Measurements from ENCODE around the gene PGLYRP4.
"Not testable (repeated sequence)": the region's sequence is repeated elsewhere in the genome, so short reads cannot be mapped to it uniquely, and the experiment has no call there.

PGLYRP4 gene

DNA sequence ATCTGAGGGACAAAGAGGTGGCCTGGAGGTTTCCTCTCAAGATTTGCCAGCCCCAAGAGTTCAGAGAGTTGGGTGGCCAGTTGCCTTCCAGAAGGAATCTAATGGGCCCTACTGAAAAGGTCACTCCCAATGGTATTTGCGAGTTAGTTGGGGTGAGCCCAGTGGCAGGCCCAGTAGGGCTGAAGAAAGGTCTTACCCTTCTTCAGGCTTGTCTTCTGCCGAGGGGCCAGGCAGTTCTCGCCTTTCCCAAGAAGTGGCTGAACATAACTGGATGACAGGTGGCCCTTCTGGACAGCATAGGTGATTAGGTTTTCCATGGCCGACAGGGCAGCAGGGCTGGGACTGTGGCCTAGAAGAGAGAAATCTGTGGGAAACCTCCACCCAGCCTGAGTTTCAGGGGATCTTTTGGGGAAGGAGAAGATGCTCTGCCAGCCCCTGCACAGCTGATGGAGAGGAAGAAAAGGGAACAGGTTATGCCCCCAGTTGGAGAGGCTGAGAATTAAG, 7.2 kb downstream of the PGLYRP4 start:
- DNase-seq (ENCODE audit: low read depth in 2 of 3, low spot score in 2 of 3): no peak

DNA sequence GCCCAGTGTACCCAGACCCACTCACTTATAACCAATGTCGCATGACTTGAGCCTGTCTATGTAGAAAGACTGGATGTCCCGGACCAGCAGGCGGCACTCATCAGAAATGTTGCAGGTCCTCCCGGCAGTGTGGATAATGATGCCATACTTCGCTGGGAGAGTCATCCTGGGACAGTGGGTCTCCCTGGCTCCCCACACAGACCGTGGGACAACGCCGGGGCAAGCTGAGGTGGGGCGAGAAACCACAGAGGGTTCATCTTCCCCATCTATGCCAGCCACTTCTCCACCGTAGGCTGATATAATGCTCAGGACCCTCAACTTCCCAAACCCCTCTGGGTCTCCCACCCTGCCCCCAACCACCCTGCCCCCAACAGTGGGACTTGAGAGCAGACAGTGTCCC, 8.3 kb downstream of the PGLYRP4 start:
- DNase-seq (ENCODE audit: low read depth in 2 of 3, low spot score in 2 of 3): no peak

DNA sequence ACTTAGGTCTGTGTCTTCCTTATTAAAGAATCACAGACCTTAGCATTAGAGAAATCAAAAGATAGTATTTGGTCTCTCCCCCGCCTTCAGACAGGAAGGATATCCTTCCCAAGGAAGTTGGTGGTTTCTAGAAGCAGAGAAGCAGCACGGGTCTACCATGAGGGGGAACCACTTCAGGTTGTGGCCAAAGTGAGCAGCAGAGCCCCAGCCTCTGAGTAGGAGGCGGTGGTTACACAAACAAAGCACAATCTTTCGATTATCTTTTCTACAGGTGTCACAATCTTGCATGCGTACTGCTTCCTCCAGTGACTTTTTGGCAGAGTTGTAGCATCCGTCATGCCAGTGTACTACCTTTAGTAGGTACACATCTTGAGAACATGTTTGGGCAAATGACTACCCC, 8.8 kb downstream of the PGLYRP4 start:
- no peak for DNase-seq (ENCODE audit: low read depth in 2 of 3, low spot score in 2 of 3)

DNA sequence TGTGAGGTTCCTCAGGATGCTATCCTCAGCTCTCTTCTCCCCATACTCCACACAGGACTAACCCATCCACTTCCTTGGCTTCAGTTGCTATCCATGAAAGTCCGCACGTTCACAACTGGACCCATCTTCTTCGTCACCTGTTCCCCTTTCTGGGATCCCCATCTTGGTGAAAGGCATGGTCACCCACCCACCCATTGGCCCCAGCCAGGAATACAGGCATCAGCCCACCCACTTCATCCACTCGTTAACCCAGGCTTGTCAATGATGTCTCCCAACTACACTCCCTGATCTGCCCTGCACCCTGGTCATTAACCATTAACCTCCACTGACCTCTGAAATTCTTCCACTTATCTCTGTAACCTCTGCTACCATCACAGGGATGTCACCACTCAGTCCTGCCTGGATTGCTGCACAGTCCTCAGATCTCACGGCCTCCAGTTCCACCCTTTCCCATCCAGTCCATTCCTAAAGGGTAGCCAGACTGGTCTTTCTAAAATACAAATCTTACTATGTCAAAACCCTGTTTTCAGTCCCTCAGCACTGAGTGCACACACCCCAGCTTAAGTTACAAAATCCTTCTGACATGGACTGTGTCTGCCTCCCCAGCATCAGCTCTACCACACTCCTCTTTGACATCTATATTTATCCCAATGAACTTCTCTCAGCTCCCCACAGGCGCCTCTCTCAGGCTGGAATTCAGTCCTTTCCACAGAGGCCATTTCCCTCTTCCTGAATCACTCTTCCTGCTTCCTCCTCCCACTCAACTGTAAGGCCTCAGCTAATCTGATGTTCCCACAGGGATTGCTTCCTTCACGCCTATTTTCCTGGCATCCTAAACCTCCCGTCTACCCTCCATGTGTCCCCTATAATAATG, 10.4 kb downstream of the PGLYRP4 start:
- DNase-seq (ENCODE audit: low read depth in 2 of 3, low spot score in 2 of 3): no peak

DNA sequence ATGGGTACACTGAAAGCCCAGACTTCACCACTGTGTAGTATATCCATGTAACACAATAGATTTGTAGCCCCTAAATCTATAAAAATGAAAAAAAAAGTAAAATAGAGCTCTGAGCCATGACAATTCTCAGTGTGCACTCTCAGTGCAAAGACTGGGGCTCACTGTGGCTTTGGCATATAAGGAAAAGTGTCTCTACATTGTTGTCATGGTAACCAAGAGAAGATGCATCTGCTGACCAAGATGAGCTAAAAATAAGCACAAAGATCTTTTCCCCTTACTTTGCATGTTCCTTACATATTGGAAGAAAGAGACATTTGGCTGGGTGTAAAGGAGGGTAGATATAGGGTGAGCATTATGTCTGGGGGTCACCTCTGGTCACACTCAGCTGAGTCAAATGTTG, 12.0 kb downstream of the PGLYRP4 start:
- no peak for DNase-seq (ENCODE audit: low read depth in 2 of 3, low spot score in 2 of 3)

DNA sequence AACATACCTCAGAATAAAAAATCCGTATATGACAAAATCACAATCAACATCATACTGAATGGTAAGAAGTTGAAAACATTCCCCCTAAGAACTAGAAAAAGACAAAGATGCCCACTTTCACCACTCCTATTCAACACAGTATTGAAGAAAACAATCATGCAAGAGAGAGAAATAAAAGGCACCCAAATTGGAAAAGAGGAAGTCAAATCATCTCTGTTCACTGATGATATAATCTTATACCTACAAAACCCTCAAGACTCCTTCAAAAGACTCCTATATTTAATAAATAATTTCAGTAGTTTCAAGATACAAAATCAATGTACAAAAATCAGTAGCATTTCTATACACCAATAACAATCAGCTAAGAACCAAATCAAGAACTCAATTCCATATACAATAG, 14.7 kb downstream of the PGLYRP4 start:
- DNase-seq (ENCODE audit: low read depth in 2 of 3, low spot score in 2 of 3): no peak

DNA sequence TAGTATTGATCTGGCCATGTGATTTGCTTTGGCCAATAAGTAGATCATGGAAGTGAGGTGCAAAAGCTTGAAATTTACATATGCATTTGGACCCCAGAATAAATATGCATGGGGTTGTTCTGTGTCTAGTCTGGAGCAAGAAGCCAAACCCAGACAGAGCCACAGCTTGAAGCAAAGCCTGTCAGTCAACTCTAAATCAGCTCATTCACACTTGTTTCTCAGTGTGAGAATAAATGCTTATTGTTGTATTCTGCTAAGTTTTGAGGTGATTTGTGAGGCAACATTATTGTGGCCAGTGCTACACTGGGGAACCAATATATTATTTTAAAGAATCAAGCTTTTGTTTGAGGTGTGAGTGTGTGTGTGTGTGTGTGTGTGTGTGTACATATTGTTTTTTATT, 23.7 kb downstream of the PGLYRP4 start:
- no peak for DNase-seq (ENCODE audit: low read depth in 2 of 3, low spot score in 2 of 3)

DNA sequence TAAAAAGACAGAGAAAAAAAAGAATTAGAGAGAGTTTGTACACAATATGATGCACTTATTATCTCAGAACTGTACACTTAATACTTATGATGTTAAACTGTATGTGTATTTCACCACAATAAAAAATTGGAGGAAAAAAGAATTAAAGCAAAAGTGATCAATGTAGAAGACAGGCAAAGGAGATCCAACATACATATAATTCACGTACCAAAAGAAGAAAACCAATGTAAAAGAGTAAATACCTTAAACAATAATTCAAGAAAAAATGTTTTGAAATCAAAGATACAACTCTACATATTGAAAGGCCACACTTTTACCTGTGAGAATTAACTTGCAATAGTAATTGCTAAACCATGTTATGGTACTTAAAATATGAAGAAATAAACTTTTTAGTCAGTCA, 26.1 kb downstream of the PGLYRP4 start:
- no peak for DNase-seq (ENCODE audit: low read depth in 2 of 3, low spot score in 2 of 3)

DNA sequence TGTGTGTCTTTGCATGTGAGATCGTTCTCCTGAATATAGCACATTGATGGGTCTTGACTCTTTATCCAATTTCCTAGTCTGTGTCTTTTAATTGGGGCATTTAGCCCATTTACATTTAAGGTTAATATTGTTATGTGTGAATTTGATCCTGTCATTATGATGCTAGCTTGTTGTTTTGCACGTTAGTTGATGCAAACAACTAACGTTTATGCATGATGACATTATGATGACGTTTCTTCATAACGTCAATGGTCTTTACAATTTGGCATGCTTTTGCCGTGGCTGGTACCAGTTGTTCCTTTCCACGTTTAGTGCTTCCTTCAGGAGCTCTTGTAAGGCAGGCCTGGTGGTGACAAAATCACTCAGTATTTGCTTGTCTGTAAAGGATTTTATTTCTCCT, 30.5 kb downstream of the PGLYRP4 start:
- not testable (repeated sequence) for DNase-seq (ENCODE audit: low read depth in 2 of 3, low spot score in 2 of 3)

DNA sequence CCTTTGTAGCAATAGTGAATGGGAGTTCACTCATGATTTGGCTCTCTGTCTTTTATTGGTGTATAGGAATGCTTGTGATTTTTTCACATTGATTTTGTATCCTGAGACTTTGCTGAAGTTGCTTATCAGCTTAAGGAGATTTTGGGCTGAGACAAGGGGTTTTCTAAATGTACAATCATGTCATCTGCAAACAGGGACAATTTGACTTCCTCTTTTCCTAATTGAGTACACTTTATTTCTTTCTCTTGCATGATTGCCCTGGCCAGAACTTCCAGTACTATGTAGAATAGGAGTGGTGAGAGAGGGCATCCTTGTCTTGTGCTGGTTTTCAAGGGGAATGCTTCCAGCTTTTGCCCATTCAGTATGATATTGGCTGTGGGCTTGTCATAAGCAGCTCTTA, 32.6 kb downstream of the PGLYRP4 start:
- not testable (repeated sequence) for DNase-seq (ENCODE audit: low read depth in 2 of 3, low spot score in 2 of 3)

DNA sequence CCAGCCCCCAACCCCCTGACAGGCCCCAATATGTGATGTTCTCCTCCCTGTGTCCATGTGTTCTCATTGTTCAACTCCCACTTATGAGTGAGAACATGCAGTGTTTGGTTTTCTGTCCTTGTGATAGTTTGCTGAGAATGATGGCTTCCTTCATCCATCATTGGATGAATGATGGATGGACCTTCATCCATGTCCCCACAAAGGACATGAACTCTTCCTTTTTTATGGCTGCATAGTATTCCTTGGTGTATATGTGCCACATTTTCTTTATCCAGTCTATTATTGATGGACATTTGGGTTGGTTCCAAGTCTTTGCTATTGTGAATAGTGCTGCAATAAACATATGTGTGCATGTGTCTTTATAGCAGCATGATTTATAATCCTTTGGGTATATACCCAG, 34.3 kb downstream of the PGLYRP4 start:
- not testable (repeated sequence) for DNase-seq (ENCODE audit: low read depth in 2 of 3, low spot score in 2 of 3)

DNA sequence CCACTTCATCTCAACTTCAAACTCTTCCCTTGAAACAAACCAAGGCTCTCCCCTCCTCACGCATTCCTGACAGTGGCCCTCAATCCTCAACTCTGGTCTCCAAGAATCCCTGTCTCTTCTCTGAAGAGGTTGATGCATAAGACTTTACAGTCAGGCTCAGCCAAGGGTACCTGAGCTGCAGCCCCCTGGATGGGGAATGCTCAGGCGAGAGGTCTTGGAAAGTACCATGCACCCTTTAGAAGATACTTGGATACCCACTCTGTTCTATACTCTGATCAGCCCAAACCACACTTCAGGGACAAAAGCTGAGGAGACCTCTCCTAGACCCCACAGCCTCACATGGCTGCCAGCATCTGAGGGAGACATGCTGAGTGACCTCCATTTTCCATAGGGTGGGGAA, 35.4 kb downstream of the PGLYRP4 start:
- no peak for DNase-seq (ENCODE audit: low read depth in 2 of 3, low spot score in 2 of 3)

DNA sequence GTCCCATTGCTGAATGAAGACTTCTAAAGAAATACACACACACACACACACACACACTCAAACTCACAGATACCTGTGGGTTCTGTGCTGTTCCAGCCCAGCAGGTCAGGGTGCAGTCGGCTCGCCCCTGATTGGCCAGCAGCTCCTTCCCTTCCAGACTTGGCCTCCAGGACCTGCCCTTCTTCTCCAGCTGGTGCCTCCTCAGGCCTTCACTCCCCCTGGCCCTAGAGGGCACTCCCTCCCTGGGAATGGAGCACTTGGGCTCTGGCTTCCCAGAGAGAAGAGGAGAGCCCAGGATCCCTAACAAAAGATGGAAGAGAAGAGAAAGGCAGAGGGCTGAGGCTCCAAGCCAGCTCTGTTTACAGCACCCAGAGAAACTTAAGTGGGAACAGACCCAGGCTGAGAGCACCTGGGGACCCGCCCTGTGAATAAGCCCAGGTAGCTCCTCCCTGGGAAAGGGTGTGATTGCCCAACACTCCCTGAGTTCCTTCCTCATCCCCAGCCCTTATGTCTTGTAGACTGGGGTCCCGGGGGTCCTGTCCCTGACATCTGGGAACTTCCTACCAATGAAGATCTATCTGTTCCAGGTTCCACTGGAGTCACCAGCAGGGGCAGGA, 36.0 kb downstream of the PGLYRP4 start, which contains the start of gene PGLYRP3:
Gene PGLYRP3, minus strand, starts transcription at position 383 of the 617 bp plus-strand sequence. CDS start 2,287 bp downstream, outside the sequence.
- DNase-seq (ENCODE audit: low read depth in 2 of 3, low spot score in 2 of 3): no peak

DNA sequence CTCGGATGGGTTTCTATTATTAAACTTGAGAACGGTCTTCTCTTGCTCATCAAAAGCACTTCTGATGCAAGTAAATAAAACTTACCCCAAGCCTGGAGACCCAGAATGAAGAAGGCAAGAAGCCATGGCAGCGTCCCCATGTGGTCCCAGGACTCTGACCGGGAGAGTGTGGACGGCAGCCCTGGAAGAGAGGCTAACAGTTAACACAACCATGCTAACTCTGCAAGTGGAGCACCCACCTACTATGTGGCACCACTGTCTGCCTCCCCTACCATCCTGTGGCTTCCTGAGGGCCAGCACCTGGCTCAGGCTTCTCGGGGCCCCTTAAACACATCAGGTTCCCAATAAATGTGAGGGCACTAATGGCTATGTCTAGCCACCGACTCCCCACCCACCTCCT, 38.1 kb downstream of the PGLYRP4 start:
- no peak for DNase-seq (ENCODE audit: low read depth in 2 of 3, low spot score in 2 of 3)

DNA sequence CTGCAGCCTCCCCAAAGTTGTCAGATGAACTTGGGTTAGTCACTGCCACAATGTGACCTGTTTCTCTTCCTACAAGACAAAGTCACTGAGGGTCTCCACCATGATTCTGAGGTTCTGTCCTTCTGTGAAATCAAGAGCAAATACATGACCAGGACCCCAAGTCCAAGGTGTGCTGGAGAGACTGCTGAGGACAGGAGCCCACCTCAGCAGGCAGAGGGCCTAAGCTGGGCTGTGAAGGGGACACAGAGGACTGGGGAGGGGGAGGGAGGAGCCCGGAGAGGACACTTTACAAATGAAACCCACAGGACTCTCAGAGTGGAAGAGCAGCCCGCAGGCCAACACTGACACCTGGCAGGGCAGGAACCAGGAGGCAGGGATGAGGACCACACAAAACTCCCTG, 39.2 kb downstream of the PGLYRP4 start:
- no peak for DNase-seq (ENCODE audit: low read depth in 2 of 3, low spot score in 2 of 3)

DNA sequence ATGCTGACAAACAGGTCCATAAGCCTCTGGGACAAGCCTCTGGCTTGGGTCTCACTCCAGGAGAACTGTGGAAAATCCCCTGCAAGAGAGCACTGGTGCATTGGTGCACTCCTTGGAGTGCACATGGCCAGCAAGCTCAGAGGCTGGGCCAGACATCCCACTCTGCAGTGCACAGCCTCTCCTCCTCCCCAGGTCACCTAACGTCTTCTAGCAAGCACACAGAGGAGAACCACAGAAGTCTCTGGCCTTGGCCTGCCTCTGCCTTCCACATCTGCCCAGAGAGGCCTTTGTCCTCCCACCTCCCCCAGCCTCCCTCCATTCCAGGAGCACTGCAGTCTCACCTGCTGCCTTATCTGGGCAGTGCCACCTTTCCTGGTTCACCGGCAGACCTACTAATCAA, 40.1 kb downstream of the PGLYRP4 start:
- no peak for DNase-seq (ENCODE audit: low read depth in 2 of 3, low spot score in 2 of 3)

DNA sequence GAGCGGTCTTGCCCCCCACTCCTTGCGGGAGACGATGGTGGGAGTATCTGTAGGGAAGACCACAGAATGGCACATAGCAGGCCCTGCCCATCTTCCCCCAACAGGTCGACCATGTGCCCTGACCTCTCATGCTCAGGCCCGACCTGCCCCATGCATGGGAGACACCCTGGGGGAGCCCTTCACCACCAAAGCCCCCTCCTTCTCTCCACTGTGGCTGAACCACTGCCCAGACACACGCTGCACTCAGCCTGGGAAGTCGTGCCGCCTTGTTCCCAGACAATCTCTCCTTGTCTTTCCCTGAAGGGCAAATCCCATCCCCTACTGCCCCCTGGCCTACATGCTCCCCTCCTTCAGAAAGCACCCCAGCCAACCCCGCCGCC, 41.4 kb downstream of the PGLYRP4 start:
- DNase-seq (ENCODE audit: low read depth in 2 of 3, low spot score in 2 of 3): no peak

DNA sequence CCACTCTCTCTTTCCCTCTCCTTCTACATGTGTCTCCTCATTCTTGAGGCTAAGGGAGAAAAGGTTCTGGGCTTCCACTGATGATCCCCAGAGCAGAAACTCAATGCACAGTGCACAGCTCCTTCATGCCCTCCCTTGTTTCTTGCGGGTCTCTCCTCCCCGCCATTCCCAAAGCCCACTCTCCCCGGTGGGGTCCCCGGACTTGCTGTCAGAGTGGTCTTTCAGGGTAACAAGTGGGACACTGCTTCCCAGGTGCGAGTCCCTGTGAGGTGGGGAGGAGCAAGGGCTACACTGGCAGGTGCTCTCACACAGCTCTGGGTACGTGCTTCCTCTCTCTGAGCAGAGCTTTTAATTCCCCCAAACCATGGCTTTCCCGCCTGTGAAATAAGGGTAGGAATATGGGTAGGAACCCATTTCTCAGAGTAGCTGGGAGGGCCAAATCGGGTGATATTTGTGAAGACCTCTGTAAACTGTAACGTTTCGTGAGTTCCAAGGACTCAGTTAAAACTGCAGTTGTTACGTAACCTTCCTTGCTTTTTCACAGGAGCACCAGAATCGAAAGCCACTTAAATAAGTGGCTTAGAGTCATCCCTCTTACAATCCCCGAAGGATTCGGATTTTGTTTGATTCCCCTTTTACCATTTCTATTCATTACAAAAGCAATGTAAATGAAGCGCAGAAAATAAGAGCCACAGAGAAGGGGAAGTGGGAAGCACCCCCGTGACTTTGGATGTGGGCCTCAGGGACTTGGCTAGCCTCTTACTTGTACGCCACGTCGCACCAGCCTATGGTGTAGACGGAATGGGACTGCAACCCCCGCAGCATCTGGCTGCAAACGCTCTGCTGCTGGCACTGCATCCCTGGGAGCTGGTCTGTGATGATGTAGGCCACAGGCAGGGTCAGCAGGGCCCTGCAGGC, 42.1 kb downstream of the PGLYRP4 start:
- no peak for DNase-seq (ENCODE audit: low read depth in 2 of 3, low spot score in 2 of 3)

DNA sequence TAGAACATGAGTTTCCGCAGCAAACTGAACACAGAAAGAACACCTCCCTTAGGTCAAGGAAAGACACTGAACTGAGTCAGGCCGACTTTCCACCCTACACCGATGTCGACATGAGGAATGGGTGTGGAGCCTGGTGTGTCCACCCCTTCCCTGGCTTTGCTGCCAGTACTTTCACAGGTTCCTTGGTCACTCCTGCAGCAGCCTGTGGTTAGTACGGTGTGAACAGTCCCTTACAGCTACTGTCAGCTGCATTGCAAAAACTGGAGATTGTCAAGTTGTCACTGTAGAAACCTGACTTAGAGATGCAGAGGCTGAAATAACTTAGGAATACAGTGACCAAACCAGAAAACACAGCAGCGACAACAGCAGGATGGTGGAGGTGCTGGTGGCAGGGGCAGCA, 43.0 kb downstream of the PGLYRP4 start:
- no peak for DNase-seq (ENCODE audit: low read depth in 2 of 3, low spot score in 2 of 3)

DNA sequence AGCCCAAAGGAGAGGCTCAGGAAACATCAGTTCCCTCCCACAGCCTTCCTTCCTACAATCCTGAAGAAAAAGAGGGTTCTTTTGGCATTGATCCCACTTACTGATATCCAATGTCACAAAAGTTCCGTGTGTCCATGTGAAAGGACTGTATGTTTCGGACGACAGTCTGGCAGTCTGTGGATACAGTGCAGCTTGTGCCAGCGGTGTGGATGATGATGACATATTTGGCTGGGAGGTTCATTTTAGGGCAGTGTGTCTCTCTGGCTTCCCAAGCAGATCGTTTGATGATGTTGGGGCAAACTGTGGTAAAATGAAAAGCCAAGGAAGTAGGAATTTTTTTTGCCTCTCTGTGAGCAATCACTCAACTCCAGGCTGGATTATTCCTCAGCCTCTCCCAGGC, 46.3 kb downstream of the PGLYRP4 start:
- DNase-seq (ENCODE audit: low read depth in 2 of 3, low spot score in 2 of 3): no peak

DNA sequence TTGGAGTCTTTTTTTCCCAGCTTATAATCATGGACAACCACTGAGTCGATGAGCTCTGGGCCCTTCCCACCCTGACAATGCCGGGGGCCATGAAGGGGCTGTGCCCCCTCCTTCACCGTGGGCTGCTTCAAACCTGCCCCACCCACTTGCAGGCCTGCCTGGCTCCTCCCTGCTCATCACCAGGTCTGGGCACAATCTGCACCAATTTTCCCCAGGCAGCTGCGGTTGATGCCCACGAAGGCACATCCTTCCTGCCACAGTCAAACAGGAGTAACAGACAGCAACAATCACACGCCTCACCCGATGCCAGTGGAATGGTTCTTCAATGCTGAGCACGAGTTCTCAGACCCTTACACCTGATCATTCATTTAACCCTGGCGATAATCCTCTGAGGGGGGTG, 54.8 kb downstream of the PGLYRP4 start:
- DNase-seq (ENCODE audit: low read depth in 2 of 3, low spot score in 2 of 3): no peak

DNA sequence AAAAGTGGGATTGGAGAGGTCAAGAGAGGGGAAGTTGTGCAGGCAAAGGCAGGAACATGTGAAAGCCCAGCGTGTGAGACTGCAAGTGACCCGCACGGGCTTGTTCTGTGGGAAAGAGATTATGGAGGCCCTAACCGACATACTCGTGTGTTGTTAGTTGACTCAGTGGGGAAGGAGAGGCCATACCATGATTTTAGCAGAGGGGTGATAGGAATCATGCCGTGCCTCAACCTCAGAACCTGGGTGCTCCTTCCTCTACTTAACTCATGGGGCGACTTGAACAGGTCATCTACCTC, 55.2 kb downstream of the PGLYRP4 start:
- DNase-seq (ENCODE audit: low read depth in 2 of 3, low spot score in 2 of 3): no peak

Measured in activated CD8-positive, alpha-beta memory T cell treated with anti-CD3 and anti-CD28 coated beads for 48 hours (primary cell).